CD4-positive, alpha-beta T cell (primary cell): Measurements from ENCODE around the gene MTIF3. TPM values are rescaled to one million over a fixed set of nuclear protein-coding genes. Genes with fewer than 3 reads are reported as not detected.

Experiments used
- ATAC-seq: fragments of 200-7000 bp; cut with Tn5 transposase; one replicate; pipeline ENCODE4 v1.10.0; 2022; ENCODE audit warnings: mild to moderate bottlenecking; ENCODE audit not compliant: poor library complexity
- CTCF ChIA-PET: fragments of 350-600 bp; sonication (Branson Sonifier 250); formaldehyde crosslinking; loops from one replicate; lab custom pipeline; 2021; ENCODE audit warnings: antibody characterized with exemption, inconsistent platforms; lab: Charles Lee
- POLR2A ChIA-PET: fragments of 350-600 bp; sonication (Branson Sonifier 250); formaldehyde crosslinking; loops from one replicate; lab custom pipeline; 2021; ENCODE audit warnings: antibody characterized with exemption, inconsistent platforms; lab: Charles Lee
- DNase-seq, 14 experiments: peaks; one replicate each; pipeline ENCODE4 v3.0.0-alpha.2; 2013 to 2020; ENCODE audit warnings: mixed read lengths in 2 of 14
- H3K27ac ChIP-seq, 2 donors: one replicate each; pipeline versions ENCODE4 v1.5.1 to v1.7.0; 2013; ENCODE audit warnings: low read length in 2 of 2, low read depth in 1 of 2, mild to moderate bottlenecking in 1 of 2
- H3K27me3 ChIP-seq, 2 experiments: 1 replicate in 1 of 2; 2 replicates in 1 of 2; pipeline versions ENCODE4 v1.6.1 to v1.7.0; 2013; ENCODE audit warnings: low read length in 2 of 2, control low read depth in 1 of 2, mild to moderate bottlenecking in 1 of 2, moderate library complexity in 1 of 2; ENCODE audit not compliant: insufficient read depth in 2 of 2, control insufficient read depth in 1 of 2
- H3K36me3 ChIP-seq: one replicate; pipeline ENCODE4 v1.6.1; 2013; ENCODE audit warnings: low read length, control low read depth; ENCODE audit not compliant: insufficient read depth
- H3K4me1 ChIP-seq: one replicate; pipeline ENCODE4 v1.6.1; 2013; ENCODE audit warnings: low read length, control low read depth; ENCODE audit not compliant: insufficient read depth
- H3K4me3 ChIP-seq: one replicate; pipeline ENCODE4 v1.5.1; 2013; ENCODE audit warnings: mild to moderate bottlenecking, low read length, moderate library complexity
- H3K9me3 ChIP-seq, 2 experiments: 1 replicate in 1 of 2; 2 replicates in 1 of 2; pipeline versions ENCODE4 v1.6.1 to v1.7.0; 2013; ENCODE audit warnings: low read length in 2 of 2, mild to moderate bottlenecking in 2 of 2, control low read depth in 1 of 2, moderate library complexity in 1 of 2; ENCODE audit not compliant: control insufficient read depth in 1 of 2, insufficient read depth in 1 of 2
- H3K27ac Mint-ChIP-seq: one replicate; pipeline ENCODE4 v1.8.0; 2020; ENCODE audit warnings: mixed read lengths
- H3K27me3 Mint-ChIP-seq: one replicate; pipeline ENCODE4 v1.8.0; 2021; ENCODE audit warnings: mixed read lengths
- H3K36me3 Mint-ChIP-seq: one replicate; pipeline ENCODE4 v1.8.0; 2021; ENCODE audit warnings: low read depth, mixed read lengths
- H3K4me1 Mint-ChIP-seq: one replicate; pipeline ENCODE4 v1.8.0; 2021; ENCODE audit warnings: low read depth, mixed read lengths
- H3K4me3 Mint-ChIP-seq: one replicate; pipeline ENCODE4 v1.8.0; 2020; ENCODE audit warnings: mild to moderate bottlenecking, mixed read lengths
- H3K9me3 Mint-ChIP-seq: one replicate; pipeline ENCODE4 v1.8.0; 2020; ENCODE audit warnings: mixed read lengths
- intact Hi-C, 2 experiments: fragments of 100-400 bp; cut with DNase I in 1 of 2; cut with micrococcal nuclease in 1 of 2; formaldehyde crosslinking; loops; one replicate each; pipeline versions ENCODE4 v1.15.1 to v1.9.0; 2023 to 2025; cut with DNase I, micrococcal nuclease
- total RNA-seq, 174 experiments: library from RNA in 2 of 174; stranded (reverse) in 2 of 174; gene quantifications; one replicate each; pipeline ENCODE4 v1.2.3 and lab custom pipeline; 2021 to 2026
- TF ChIP-seq, protein P1 (sequence below): fragments of 200-600 bp; IDR thresholded peaks from one replicate; pipeline ENCODE4 v1.8.0; 2022; ENCODE audit warnings: antibody characterized with exemption, mild to moderate bottlenecking

Gene MTIF3
- total RNA-seq, 2 experiments from 2014 or later: 13.6 to 14.5 TPM

DNA sequence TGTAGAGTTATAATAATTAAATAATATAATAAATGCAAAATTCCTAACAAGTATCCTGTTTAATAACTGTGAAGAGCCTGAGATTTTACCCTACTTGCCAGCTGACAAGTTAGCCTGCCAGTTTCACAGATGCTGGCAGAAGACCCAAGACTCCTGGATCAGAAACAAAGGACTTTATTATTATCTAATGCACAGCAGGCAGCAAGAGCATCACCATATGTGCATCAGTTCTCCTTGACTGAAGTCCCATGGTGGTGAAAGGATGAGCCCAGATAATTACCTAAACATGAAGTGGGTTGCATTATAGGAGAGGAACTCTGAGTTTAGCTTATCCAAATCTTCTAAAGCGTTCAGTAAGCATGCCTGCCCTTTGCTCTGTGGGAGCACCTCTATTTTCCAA is 39.1 kb upstream of the MTIF3 start:
- Histone ChIP-seq H3K27me3 (no peaks in the 10 kb centered on the region), H3K4me3 (no peak overlapping the region), H3K9me3 (no peaks in the 10 kb centered on the region), H3K36me3 (no peaks in the 10 kb centered on the region), H3K27ac (no peak overlapping the region), H3K4me1 (no peaks in the 10 kb centered on the region)
- Mint-ChIP-seq H3K4me1 (no peaks in the 10 kb centered on the region), H3K36me3 (no peaks in the 10 kb centered on the region), H3K27me3 (no peaks in the 10 kb centered on the region), H3K27ac (no peak overlapping the region), H3K9me3 (no peaks in the 10 kb centered on the region), H3K4me3 (no peak overlapping the region)
- intact Hi-C loops: no loop called here
- ATAC-seq: no peak
- ChIA-PET CTCF (no interaction called here), POLR2A (no interaction called here)
- TF ChIP-seq, protein P1, sequence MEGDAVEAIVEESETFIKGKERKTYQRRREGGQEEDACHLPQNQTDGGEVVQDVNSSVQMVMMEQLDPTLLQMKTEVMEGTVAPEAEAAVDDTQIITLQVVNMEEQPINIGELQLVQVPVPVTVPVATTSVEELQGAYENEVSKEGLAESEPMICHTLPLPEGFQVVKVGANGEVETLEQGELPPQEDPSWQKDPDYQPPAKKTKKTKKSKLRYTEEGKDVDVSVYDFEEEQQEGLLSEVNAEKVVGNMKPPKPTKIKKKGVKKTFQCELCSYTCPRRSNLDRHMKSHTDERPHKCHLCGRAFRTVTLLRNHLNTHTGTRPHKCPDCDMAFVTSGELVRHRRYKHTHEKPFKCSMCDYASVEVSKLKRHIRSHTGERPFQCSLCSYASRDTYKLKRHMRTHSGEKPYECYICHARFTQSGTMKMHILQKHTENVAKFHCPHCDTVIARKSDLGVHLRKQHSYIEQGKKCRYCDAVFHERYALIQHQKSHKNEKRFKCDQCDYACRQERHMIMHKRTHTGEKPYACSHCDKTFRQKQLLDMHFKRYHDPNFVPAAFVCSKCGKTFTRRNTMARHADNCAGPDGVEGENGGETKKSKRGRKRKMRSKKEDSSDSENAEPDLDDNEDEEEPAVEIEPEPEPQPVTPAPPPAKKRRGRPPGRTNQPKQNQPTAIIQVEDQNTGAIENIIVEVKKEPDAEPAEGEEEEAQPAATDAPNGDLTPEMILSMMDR: no peak
- no peak for DNase-seq

DNA sequence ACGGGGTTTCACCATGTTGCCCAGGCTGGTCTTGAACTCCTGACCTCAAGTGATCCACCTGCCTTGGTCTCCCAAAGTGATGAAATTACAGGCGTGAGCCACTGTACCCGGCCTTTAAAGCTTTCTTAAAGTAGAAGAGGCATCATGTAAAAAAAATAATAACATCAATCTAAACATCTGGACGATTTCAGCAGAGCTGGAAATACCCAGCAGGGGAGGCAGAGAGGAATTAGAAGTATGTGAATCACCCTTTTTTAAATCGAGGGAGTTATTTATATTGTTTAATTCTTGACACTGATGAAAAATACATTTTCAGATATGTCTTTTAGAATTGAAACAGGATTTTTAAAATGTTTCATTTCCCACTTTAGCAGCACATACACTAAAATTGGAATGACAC is 37.4 kb upstream of the MTIF3 start:
- POLR2A ChIA-PET: no interaction called here
- H3K27ac ChIP-seq: no peak overlapping the region
- H3K36me3 Mint-ChIP-seq: no peaks in the 10 kb centered on the region
- intact Hi-C loops: no loop called here
- H3K9me3 Mint-ChIP-seq: no peaks in the 10 kb centered on the region
- H3K4me3 ChIP-seq: no peak overlapping the region
- ATAC-seq: no peak
- H3K27me3 ChIP-seq: no peaks in the 10 kb centered on the region
- no peaks in the 10 kb centered on the region for H3K4me1 ChIP-seq
- no peak overlapping the region for H3K27ac Mint-ChIP-seq
- no peak for DNase-seq
- CTCF ChIA-PET: interaction anchor here (0.7 kb wide), 1 partner anchor 222 kb away, joined by 4 read pairs; no protein-coding TSS in a partner anchor
- no peak overlapping the region for H3K4me3 Mint-ChIP-seq
- no peaks in the 10 kb centered on the region for H3K4me1 Mint-ChIP-seq
- TF ChIP-seq, protein P1: no peak
- H3K27me3 Mint-ChIP-seq: no peaks in the 10 kb centered on the region
- no peaks in the 10 kb centered on the region for H3K36me3 ChIP-seq
- H3K9me3 ChIP-seq: peaks cover 0 to 4% of the 10 kb centered on the region in 2 experiments

DNA sequence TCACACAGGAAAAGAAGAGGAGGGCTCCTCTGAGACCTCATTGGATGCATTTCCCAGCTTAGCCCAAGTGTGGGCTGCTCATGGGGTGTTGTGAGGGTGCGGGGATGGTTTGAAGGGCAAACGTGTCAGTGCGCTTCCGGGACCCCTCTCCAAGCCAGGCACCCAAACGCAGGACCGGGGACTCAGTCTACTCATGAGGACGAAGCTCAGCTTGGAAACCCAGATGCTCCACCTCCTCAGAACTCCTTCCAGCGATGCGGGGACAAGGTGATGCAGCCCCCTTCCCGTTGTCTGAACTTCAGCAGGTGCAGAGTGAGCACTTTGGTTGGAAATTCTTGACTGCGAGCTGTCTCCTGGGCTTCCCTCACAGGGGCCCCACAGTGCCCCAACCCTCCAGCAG is 33.1 kb upstream of the MTIF3 start:
- Histone ChIP-seq H3K36me3 (no peaks in the 10 kb centered on the region), H3K27ac (no peak overlapping the region), H3K27me3 (no peaks in the 10 kb centered on the region), H3K4me3 (no peak overlapping the region), H3K9me3 (peaks cover 0 to 8% of the 10 kb centered on the region in 2 experiments), H3K4me1 (no peaks in the 10 kb centered on the region)
- DNase-seq (no peak), ATAC-seq (no peak)
- ChIA-PET POLR2A (no interaction called here), CTCF (no interaction called here)
- Mint-ChIP-seq H3K4me1 (peaks cover 3% of the 10 kb centered on the region), H3K27ac (no peak overlapping the region), H3K36me3 (no peaks in the 10 kb centered on the region), H3K9me3 (no peaks in the 10 kb centered on the region), H3K4me3 (no peak overlapping the region), H3K27me3 (no peaks in the 10 kb centered on the region)
- TF ChIP-seq, protein P1: no peak
- intact Hi-C loops: loop anchor here in 1 of 2 experiments (5.0 kb wide), 1 partner anchor 76 kb away; no protein-coding TSS in a partner anchor
